ENCODE measurements around the gene TAF11L10.
"Not testable (repeated sequence)": the region's sequence is repeated elsewhere in the genome, so short reads cannot be mapped to it uniquely, and the experiment has no call there.

TAF11L10 gene

DNA sequence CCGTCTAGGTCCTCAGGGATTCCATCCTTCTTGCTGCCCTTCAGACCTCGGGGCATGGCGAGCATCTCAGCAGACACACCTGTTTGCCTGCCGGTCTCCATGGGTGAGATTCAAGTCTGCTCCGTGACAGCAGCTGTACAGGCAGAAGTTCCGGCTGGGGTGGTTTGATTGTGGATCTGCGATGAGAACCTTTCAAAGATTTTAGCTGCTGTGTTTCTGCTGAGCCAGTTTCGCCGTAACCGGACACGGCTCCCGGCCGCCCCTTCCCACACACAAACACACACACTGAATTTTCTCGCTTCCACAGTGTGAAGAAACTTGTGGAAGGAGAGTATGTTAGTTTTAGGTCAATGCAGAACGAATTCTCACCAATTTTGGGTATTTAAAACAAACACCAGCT, at the start of gene TAF11L10:
TAF11L10 (minus strand) TSS at position 101 of the 400 bp plus-strand sequence.
- DNase-seq (ENCODE audit: low read depth); H3K4me3 ChIP-seq (ENCODE audit: low read depth, low read length): not testable (repeated sequence)

DNA sequence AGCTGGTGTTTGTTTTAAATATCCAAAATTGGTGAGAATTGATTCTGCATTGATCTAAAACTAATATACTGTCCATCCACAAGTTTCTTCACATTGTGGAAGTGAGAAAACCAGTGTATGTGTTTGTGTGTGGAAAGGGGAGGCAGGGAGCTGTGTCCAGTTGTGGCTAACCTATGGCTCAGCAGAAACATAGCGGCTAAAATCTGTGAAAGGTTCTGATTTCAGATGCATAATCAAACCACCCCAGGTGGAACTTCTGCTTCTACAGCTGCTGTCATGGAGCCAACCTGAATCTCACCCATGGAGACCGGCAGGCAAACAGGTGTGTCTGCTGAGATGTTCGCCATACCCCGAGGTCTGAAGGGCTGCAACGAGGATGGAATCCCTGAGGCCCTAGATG, 36.5 kb upstream of the TAF11L10 start, which contains the start of gene TAF11L14:
TAF11L14 (plus strand) TSS at position 301 of the 400 bp plus-strand sequence.
- TF ChIP-seq, protein P1, sequence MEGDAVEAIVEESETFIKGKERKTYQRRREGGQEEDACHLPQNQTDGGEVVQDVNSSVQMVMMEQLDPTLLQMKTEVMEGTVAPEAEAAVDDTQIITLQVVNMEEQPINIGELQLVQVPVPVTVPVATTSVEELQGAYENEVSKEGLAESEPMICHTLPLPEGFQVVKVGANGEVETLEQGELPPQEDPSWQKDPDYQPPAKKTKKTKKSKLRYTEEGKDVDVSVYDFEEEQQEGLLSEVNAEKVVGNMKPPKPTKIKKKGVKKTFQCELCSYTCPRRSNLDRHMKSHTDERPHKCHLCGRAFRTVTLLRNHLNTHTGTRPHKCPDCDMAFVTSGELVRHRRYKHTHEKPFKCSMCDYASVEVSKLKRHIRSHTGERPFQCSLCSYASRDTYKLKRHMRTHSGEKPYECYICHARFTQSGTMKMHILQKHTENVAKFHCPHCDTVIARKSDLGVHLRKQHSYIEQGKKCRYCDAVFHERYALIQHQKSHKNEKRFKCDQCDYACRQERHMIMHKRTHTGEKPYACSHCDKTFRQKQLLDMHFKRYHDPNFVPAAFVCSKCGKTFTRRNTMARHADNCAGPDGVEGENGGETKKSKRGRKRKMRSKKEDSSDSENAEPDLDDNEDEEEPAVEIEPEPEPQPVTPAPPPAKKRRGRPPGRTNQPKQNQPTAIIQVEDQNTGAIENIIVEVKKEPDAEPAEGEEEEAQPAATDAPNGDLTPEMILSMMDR (IDR thresholded peaks at IDR 0.05; ENCODE audit: insufficient read depth, low read depth, low read length, missing control alignments) = no peak
- DNase-seq (ENCODE audit: low read depth) = no peak
- no peak within 1 kb of the TSS for H3K4me3 ChIP-seq (ENCODE audit: low read depth, low read length)

DNA sequence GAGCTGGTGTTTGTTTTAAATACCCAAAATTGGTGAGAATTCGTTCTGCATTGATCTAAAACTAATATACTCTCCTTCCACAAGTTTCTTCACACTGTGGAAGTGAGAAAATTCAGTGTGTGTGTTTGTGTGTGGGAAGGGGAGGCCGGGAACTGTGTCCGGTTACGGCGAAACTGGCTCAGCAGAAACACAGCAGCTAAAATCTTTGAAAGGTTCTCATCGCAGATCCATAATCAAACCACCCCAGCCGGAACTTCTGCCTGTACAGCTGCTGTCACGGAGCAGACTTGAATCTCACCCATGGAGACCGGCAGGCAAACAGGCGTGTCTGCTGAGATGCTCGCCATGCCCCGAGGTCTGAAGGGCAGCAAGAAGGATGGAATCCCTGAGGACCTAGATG, 34.2 kb upstream of the TAF11L10 start, which contains the start of gene TAF11L13:
TAF11L13 (plus strand) TSS at position 301 of the 400 bp plus-strand sequence.
- not testable (repeated sequence) for H3K4me3 ChIP-seq (ENCODE audit: low read depth, low read length); DNase-seq (ENCODE audit: low read depth)

DNA sequence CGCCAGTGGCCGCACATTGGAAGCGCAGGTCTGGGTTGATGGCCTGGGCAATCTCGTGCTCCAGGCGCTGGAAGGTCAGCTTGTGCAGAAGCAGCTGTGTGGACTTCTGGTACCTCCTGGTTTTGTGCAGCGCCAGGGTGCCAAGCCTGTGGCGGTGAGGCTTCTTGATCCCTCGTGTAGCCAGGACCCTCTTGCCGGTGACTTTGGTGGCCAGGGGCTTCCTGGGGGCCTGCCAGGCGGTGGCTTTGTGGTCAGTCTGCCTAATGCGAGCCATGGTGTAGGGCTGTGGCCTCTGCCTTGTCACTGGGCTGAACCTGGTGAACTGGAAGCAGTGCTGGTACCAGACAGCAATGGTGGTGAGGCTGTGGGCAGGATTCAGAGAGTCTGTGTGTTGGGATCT, 28.1 kb upstream of the TAF11L10 start:
- TF ChIP-seq, protein P1 (IDR thresholded peaks at IDR 0.05; ENCODE audit: insufficient read depth, low read depth, low read length, missing control alignments) = no peak
- no peak for DNase-seq (ENCODE audit: low read depth)
- H3K4me3 ChIP-seq (ENCODE audit: low read depth, low read length) = no peak overlapping the region

DNA sequence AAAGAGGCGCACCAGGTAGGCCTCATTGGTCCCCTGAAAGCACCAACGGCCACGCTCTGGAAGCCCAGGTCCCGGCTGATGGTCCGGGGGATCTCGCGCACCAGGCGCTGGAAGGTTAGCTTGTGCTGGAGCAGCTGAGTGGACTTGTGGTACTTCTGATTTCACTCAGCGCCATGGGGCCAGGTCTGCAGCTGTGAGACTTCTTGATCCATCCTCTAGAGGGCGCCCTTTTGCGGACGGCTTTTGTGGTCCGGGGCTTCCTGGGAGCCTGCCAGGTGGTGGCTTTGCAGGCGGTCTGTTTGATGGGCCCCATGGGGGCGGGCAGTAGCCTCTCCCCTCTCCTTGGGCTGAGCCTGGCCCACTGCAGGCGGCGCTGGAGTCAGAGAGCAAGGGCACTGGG, 23.0 kb upstream of the TAF11L10 start:
- no peak for DNase-seq (ENCODE audit: low read depth)
- no peak overlapping the region for H3K4me3 ChIP-seq (ENCODE audit: low read depth, low read length)
- TF ChIP-seq, protein P1 (IDR thresholded peaks at IDR 0.05; ENCODE audit: insufficient read depth, low read depth, low read length, missing control alignments) = no peak

DNA sequence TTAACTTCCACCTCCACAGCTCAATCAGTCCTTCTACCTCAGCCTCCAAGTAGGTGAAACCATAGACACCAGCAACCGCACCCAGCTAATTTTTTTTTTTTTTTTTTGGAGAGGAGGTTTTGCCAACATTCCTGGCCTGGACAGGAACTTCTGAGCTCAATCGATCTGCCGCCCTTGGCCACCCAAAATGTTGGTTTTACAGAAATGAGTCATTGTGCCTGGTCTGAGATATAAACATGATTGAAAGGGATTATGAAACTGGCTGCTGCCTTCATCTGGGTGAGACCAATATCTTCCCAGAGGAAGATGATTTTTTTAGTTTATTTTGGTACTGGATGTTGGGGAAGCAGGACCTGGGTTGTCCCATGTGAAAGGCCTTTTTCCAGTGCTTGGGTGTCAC, 21.7 kb upstream of the TAF11L10 start:
- no peak for DNase-seq (ENCODE audit: low read depth)
- no peak overlapping the region for H3K4me3 ChIP-seq (ENCODE audit: low read depth, low read length)
- TF ChIP-seq, protein P1 (IDR thresholded peaks at IDR 0.05; ENCODE audit: insufficient read depth, low read depth, low read length, missing control alignments) = no peak

DNA sequence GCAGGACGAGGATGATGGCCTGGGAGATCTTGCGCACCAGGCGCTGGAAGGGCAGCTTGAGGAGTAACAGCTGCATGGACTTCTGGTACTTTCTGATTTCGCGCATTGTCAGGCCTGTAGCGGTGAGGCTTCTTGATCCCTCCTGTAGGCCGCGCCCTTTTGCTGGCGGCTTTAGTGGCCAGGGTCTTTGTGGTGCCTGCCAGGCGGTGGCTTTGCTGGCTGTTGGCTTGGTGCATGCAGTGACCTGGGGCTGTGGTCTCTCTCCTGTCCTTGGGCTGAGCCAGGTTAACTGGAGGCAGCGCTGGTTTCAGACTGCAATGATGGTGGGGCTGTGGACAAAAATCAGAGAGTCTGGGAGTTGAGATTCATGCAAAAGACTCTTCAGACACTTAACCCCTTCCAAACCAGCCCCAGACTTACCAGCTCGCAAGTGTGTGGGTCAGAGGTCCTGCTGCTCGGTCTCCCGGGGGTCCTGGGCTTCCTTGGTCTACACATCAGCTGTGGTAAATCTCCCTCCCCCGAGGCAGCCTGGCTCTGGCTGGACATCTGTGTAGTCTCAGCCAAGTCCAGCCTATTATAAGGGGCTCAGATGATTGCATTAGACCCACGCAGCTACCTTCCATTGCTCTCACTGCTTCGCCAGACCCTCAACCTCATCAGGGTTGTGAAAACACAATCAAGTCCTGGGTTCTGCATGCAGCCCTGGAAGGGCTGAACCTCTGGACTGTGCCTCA, 17.4 kb upstream of the TAF11L10 start:
- DNase-seq (ENCODE audit: low read depth) = no peak
- H3K4me3 ChIP-seq (ENCODE audit: low read depth, low read length) = no peak overlapping the region
- TF ChIP-seq, protein P1 (IDR thresholded peaks at IDR 0.05; ENCODE audit: insufficient read depth, low read depth, low read length, missing control alignments) = no peak

DNA sequence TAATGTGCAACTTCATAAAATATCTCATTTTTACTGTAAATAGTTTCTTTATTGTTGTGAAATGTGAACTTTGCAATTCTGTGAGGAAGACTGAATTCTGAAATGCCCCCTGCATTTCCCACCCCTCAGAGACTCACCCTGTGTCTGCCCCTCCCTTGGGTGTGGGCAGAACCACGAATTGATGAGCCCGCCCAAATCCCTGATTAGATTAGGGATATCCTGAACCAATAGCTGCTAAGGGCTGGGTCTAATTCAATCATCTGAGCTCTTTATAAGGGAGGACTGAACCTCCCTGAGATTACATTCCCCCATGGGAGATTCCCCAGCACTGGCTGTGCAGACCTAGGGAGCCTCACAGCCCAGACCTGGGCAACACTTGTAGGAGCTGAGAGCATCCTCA, 12.5 kb upstream of the TAF11L10 start, which contains the start of gene TAF11L12:
TAF11L12 (plus strand) TSS at position 301 of the 400 bp plus-strand sequence.
- H3K4me3 ChIP-seq (ENCODE audit: low read depth, low read length); DNase-seq (ENCODE audit: low read depth): not testable (repeated sequence)

DNA sequence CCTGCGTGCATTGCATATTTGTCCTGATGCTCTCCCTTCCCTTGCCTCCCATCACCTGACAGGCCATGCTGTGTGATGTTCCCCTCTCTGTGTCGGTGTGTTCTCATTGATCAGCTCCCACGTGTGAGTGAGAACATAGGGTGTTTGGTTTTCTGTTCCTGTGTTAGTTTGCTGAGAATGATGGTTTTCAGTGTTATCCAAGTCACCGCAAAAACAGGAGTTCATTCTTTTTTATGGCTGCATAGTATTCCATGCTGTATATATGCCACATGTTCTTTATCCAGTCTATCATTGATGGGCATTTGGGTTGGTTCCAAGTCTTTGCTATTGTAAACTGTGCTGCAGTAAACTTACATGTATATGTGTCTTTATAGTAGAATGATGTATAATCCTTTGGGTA, 9.8 kb upstream of the TAF11L10 start:
- not testable (repeated sequence) for H3K4me3 ChIP-seq (ENCODE audit: low read depth, low read length)

More for the DNA sequence above, 9.8 kb upstream of the TAF11L10 start:
- DNase-seq (ENCODE audit: low read depth) = not testable (repeated sequence)
